ENCODE measurements around the gene UGP2. TPM values are rescaled to one million over a fixed set of nuclear protein-coding genes. Genes with fewer than 3 reads are reported as not detected.

UGP2 gene
- total RNA-seq, 1 experiment from 2014 or later: 76.1 TPM

DNA sequence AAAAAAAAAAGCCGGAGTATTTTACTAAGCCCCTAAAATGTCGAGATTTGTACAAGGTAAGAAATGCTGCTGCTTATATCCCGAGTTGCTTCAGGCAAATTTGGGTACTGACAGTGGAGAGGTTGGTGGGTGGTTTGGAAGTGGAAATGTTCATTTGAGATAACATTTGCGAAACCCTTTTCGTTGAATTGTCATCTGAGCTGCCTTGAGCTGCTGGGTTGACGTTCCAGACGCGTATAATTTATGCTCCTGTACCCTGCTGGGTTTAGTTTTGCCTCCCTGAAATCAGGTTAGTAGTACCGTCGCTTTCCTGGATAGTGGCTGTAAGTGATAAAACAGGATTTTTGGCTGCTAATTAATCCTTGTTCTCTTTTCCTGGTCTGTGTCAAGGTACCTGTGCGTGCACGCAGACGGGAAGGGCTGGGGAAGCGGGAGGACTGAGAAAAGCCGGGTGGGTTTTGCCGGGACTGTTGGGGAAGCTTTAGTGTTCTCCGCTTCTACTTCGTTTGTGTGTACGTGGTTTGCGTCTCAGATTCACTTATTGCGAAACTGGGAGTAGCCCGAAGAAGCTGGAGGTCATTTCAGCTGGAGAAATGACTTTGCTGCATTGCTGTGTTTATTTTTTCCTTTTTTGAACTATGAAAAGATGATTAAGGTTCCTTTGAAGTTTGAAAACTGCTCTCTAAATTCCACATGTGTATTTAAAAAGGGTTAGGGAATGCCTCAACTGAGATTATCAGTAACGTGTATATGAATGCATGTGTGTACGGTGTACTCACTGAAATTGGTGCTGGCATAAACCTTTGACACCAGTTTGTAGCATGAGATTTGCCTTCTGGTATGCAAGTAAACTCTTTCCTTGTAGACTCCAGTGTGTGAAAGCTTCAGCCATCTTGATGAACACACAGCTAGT lies 709 bp downstream of the UGP2 start:
- CTCF ChIA-PET: interaction anchor here (0.7 to 1.2 kb wide), 2 partner anchors 18 to 61 kb away, joined by 8 read pairs; no protein-coding TSS in a partner anchor
- peaks cover 3% of the 10 kb centered on the region; the same call in 1 of the 2 replicates for H3K9me3 ChIP-seq (ENCODE audit: control insufficient read depth, insufficient read depth, low read depth, low read length)
- TSS peak; percentile 70 for BruUV-seq (replicated peaks)
- DNase-seq (ENCODE audit: low read depth, low spot score) (no peak), ATAC-seq (no peak)
- H3K36me3 ChIP-seq (ENCODE audit: control insufficient read depth, insufficient read depth, low read length): peaks cover 3% of the 10 kb centered on the region; the same call in 1 of the 2 replicates
- in situ Hi-C loops (cut with HindIII; ENCODE audit: low pct_unique_long_range_greater_than_20kb, low sequenced_read_pairs): no loop called here
- POLR2A ChIA-PET: interaction anchor here (0.7 to 0.8 kb wide), 2 partner anchors 181 to 257 kb away, joined by 7 to 9 read pairs; no protein-coding TSS in a partner anchor
- H3K4me3 ChIP-seq (ENCODE audit: low read depth in 2 of 2, low read length in 2 of 2): peak overlapping the region; percentile 96 to 99
- H3K4me1 ChIP-seq (ENCODE audit: control insufficient read depth, insufficient read depth, low read length): peaks cover 18% of the 10 kb centered on the region
- no peaks in the 10 kb centered on the region for H3K27me3 ChIP-seq (ENCODE audit: control insufficient read depth, insufficient read depth, low read length)
- intact Hi-C loops (cut with micrococcal nuclease; ENCODE audit: unreplicated experiment): no loop called here
- H3K27ac ChIP-seq (ENCODE audit: low read length): peak overlapping the region; percentile 95
- TF ChIP-seq, protein P1, sequence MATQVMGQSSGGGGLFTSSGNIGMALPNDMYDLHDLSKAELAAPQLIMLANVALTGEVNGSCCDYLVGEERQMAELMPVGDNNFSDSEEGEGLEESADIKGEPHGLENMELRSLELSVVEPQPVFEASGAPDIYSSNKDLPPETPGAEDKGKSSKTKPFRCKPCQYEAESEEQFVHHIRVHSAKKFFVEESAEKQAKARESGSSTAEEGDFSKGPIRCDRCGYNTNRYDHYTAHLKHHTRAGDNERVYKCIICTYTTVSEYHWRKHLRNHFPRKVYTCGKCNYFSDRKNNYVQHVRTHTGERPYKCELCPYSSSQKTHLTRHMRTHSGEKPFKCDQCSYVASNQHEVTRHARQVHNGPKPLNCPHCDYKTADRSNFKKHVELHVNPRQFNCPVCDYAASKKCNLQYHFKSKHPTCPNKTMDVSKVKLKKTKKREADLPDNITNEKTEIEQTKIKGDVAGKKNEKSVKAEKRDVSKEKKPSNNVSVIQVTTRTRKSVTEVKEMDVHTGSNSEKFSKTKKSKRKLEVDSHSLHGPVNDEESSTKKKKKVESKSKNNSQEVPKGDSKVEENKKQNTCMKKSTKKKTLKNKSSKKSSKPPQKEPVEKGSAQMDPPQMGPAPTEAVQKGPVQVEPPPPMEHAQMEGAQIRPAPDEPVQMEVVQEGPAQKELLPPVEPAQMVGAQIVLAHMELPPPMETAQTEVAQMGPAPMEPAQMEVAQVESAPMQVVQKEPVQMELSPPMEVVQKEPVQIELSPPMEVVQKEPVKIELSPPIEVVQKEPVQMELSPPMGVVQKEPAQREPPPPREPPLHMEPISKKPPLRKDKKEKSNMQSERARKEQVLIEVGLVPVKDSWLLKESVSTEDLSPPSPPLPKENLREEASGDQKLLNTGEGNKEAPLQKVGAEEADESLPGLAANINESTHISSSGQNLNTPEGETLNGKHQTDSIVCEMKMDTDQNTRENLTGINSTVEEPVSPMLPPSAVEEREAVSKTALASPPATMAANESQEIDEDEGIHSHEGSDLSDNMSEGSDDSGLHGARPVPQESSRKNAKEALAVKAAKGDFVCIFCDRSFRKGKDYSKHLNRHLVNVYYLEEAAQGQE (IDR thresholded peaks at IDR 0.05; ENCODE audit: insufficient read depth in 1 of 2, low read depth in 2 of 2, low read length in 1 of 2): no peak
- TF ChIP-seq TCF7L2 (IDR thresholded peaks at IDR 0.05; ENCODE audit: low read depth, low read length): no peak
- TF ChIP-seq, protein P2, sequence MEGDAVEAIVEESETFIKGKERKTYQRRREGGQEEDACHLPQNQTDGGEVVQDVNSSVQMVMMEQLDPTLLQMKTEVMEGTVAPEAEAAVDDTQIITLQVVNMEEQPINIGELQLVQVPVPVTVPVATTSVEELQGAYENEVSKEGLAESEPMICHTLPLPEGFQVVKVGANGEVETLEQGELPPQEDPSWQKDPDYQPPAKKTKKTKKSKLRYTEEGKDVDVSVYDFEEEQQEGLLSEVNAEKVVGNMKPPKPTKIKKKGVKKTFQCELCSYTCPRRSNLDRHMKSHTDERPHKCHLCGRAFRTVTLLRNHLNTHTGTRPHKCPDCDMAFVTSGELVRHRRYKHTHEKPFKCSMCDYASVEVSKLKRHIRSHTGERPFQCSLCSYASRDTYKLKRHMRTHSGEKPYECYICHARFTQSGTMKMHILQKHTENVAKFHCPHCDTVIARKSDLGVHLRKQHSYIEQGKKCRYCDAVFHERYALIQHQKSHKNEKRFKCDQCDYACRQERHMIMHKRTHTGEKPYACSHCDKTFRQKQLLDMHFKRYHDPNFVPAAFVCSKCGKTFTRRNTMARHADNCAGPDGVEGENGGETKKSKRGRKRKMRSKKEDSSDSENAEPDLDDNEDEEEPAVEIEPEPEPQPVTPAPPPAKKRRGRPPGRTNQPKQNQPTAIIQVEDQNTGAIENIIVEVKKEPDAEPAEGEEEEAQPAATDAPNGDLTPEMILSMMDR (IDR thresholded peaks at IDR 0.05): no peak

DNA sequence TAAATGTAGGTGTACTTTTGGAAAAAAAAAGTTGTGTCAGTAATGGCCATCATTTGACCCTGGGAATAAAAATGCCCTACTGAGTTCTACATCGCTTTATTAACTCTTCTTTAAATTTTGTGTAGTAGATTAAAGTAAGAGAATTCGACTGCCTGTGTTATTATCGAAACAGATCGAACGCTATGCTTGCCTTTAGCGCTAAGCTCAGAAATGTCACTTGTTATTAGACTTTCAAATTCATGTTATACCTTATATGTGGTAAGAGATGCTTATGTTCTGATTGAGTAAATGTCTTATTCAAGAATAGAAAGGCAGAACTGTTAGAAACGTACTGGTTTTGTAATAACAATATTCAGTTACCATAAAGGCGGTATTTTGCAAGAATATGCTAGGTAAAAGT lies 1.4 kb downstream of the UGP2 start:
- POLR2A ChIA-PET: no interaction called here
- intact Hi-C loops (cut with micrococcal nuclease; ENCODE audit: unreplicated experiment): no loop called here

More for the DNA sequence above, 1.4 kb downstream of the UGP2 start:
- Histone ChIP-seq H3K27me3 (ENCODE audit: control insufficient read depth, insufficient read depth, low read length) (no peaks in the 10 kb centered on the region), H3K4me1 (ENCODE audit: control insufficient read depth, insufficient read depth, low read length) (peaks cover 18% of the 10 kb centered on the region), H3K27ac (ENCODE audit: low read length) (peak overlapping the region; percentile 95; the same call in 1 of the 2 replicates), H3K36me3 (ENCODE audit: control insufficient read depth, insufficient read depth, low read length) (peaks cover 3% of the 10 kb centered on the region; the same call in 1 of the 2 replicates), H3K9me3 (ENCODE audit: control insufficient read depth, insufficient read depth, low read depth, low read length) (peaks cover 3% of the 10 kb centered on the region; the same call in 1 of the 2 replicates), H3K4me3 (ENCODE audit: low read depth in 2 of 2, low read length in 2 of 2) (peak overlapping the region; percentile 96 to 99)
- ATAC-seq (no peak), DNase-seq (ENCODE audit: low read depth, low spot score) (no peak)
- CTCF ChIA-PET: no interaction called here
- TF ChIP-seq TCF7L2 (IDR thresholded peaks at IDR 0.05; ENCODE audit: low read depth, low read length) (no peak), POLR2AphosphoS5 (IDR thresholded peaks at IDR 0.05; ENCODE audit: low read depth, low read length) (no peak), SIN3A (IDR thresholded peaks at IDR 0.05; ENCODE audit: borderline replicate concordance, insufficient read depth, low read depth, low read length) (no peak)
- TF ChIP-seq, protein P1 (IDR thresholded peaks at IDR 0.05; ENCODE audit: insufficient read depth in 1 of 2, low read depth in 2 of 2, low read length in 1 of 2): no peak
- TF ChIP-seq, protein P2 (IDR thresholded peaks at IDR 0.05): no peak
- BruUV-seq (replicated peaks): no TSS peak
- in situ Hi-C loops (cut with HindIII; ENCODE audit: low pct_unique_long_range_greater_than_20kb, low sequenced_read_pairs): no loop called here

All from Panc1 (cell line).